Mesendoderm (in vitro differentiated cells): ENCODE results near the gene CCL15.

Experiments used
- DNase-seq: peaks from one replicate; pipeline ENCODE4 v3.0.0; 2013
- H2AK5ac ChIP-seq: 2 replicates; pipeline ENCODE4 v1.6.1; 2013; ENCODE audit warnings: low read length, inconsistent platforms
- H2BK120ac ChIP-seq: 2 replicates; pipeline ENCODE4 v1.6.1; 2013; ENCODE audit warnings: low read depth, mild to moderate bottlenecking, low read length, moderate library complexity, mixed read lengths
- H2BK15ac ChIP-seq: replicated peaks from 2 replicates; pipeline ENCODE4 v1.6.1; 2013; ENCODE audit warnings: low read depth, mild to moderate bottlenecking, moderate library complexity
- H2BK5ac ChIP-seq: 2 replicates; pipeline ENCODE4 v1.6.1; 2013; ENCODE audit warnings: low read length, inconsistent platforms
- H3K18ac ChIP-seq: 2 replicates; pipeline ENCODE4 v1.6.1; 2013; ENCODE audit warnings: mild to moderate bottlenecking, low read length, mixed read lengths
- H3K23ac ChIP-seq: one replicate; pipeline ENCODE4 v1.6.1; 2013; ENCODE audit warnings: low read length
- H3K27ac ChIP-seq: 2 replicates; pipeline ENCODE4 v1.5.1; 2013; ENCODE audit warnings: low read depth, mild to moderate bottlenecking, inconsistent platforms, low read length, moderate library complexity
- H3K27me3 ChIP-seq: 2 replicates; pipeline ENCODE4 v1.6.1; 2013; ENCODE audit warnings: low read length, control low read depth, mild to moderate bottlenecking, inconsistent platforms; ENCODE audit not compliant: insufficient read depth, poor library complexity
- H3K36me3 ChIP-seq: 2 replicates; pipeline ENCODE4 v1.6.1; 2013; ENCODE audit warnings: low read length, inconsistent platforms; ENCODE audit not compliant: control insufficient read depth, insufficient read depth
- H3K4ac ChIP-seq: one replicate; pipeline ENCODE4 v1.6.1; 2013; ENCODE audit warnings: low read depth, mild to moderate bottlenecking, low read length, moderate library complexity
- H3K4me1 ChIP-seq: 2 replicates; pipeline ENCODE4 v1.6.1; 2013; ENCODE audit warnings: low read depth, low read length, inconsistent platforms; ENCODE audit not compliant: control insufficient read depth
- H3K4me2 ChIP-seq: 2 replicates; pipeline ENCODE4 v1.6.1; 2013; ENCODE audit warnings: low read length
- H3K4me3 ChIP-seq: 2 replicates; pipeline ENCODE4 v1.5.1; 2013; ENCODE audit warnings: mild to moderate bottlenecking, low read length
- H3K56ac ChIP-seq: one replicate; pipeline ENCODE4 v1.6.1; 2013; ENCODE audit warnings: low read length
- H3K79me1 ChIP-seq: 2 replicates; pipeline ENCODE4 v1.6.1; 2013; ENCODE audit warnings: low read length, inconsistent platforms
- H3K79me2 ChIP-seq: 2 replicates; pipeline ENCODE4 v1.6.1; 2013; ENCODE audit warnings: mild to moderate bottlenecking, low read length; ENCODE audit not compliant: control insufficient read depth, insufficient read depth
- H3K9ac ChIP-seq: 2 replicates; pipeline ENCODE4 v1.6.1; 2013; ENCODE audit warnings: low read length, inconsistent platforms
- H4K5ac ChIP-seq: one replicate; pipeline ENCODE4 v1.6.1; 2013; ENCODE audit warnings: low read length
- H4K8ac ChIP-seq: one replicate; pipeline ENCODE4 v1.6.1; 2013; ENCODE audit warnings: low read depth, mild to moderate bottlenecking, control low read depth, low read length, moderate library complexity
- WGBS: extraction: QIAGEN DNeasy Blood & Tissue Kit; methylation state at CpG from one replicate; pipeline ENCODE4 v1.1.7; 2013; ENCODE audit warnings: low lambda C conversion rate, missing lambda C conversion rate; ENCODE audit not compliant: insufficient coverage; ENCODE audit errors: extremely low coverage; 5-methylcytosine and 5-hydroxymethylcytosine counted together

CCL15 gene

GRCh38 chr17:36014946-36015345 lies 13.6 kb upstream of the CCL15 start:
- Histone ChIP-seq H3K79me2 (no peaks in the 10 kb centered on the region), H2AK5ac (no peak overlapping the region), H3K27ac (no peak overlapping the region), H2BK15ac (no peak overlapping the region), H3K4ac (no peak overlapping the region), H3K4me3 (no peak overlapping the region), H3K27me3 (no peaks in the 10 kb centered on the region), H4K5ac (no peak overlapping the region), H4K8ac (no peak overlapping the region), H3K18ac (no peak overlapping the region), H3K23ac (no peak overlapping the region), H3K4me2 (no peak overlapping the region), H3K79me1 (no peaks in the 10 kb centered on the region), H3K36me3 (no peaks in the 10 kb centered on the region), H3K56ac (no peak overlapping the region), H3K9ac (no peak overlapping the region), H3K4me1 (no peaks in the 10 kb centered on the region), H2BK120ac (no peak overlapping the region), H2BK5ac (no peak overlapping the region)
- no CpG with 5 or more reads among the region's 5 CpGs for WGBS
- no peak for DNase-seq

- no peak overlapping the region for H4K5ac ChIP-seq
- no peaks in the 10 kb centered on the region for H3K4me1 ChIP-seq
These were observed 9.8 kb upstream of the CCL15 start for GRCh38 chr17:36011201-36011600.

GRCh38 chr17:36008998-36009665 lies 7.8 kb upstream of the CCL15 start:
- no CpG with 5 or more reads among the region's 14 CpGs for WGBS
- H3K4me1 ChIP-seq, result no peaks in the 10 kb centered on the region

More at GRCh38 chr17:36011201-36011600, 9.8 kb upstream of the CCL15 start:
- Histone ChIP-seq H2AK5ac (no peak overlapping the region), H3K9ac (no peak overlapping the region), H2BK15ac (no peak overlapping the region), H3K4me2 (no peak overlapping the region), H3K27me3 (no peaks in the 10 kb centered on the region), H3K79me2 (no peaks in the 10 kb centered on the region), H3K36me3 (no peaks in the 10 kb centered on the region), H3K23ac (no peak overlapping the region), H3K18ac (no peak overlapping the region), H4K8ac (no peak overlapping the region), H2BK120ac (no peak overlapping the region), H3K56ac (no peak overlapping the region), H3K27ac (no peak overlapping the region), H2BK5ac (no peak overlapping the region), H3K4ac (no peak overlapping the region), H3K79me1 (no peaks in the 10 kb centered on the region), H3K4me3 (no peak overlapping the region)
- DNase-seq, result no peak
- no CpG with 5 or more reads among the region's 2 CpGs for WGBS

GRCh38 chr17:36004594-36005108 lies 3.3 kb upstream of the CCL15 start:
- Histone ChIP-seq H3K27ac (no peak overlapping the region), H3K9ac (no peak overlapping the region), H4K5ac (no peak overlapping the region), H3K4me1 (no peaks in the 10 kb centered on the region), H3K4me3 (no peak overlapping the region), H2BK15ac (no peak overlapping the region), H3K79me1 (no peaks in the 10 kb centered on the region), H3K56ac (no peak overlapping the region), H3K18ac (no peak overlapping the region), H3K36me3 (no peaks in the 10 kb centered on the region), H2BK120ac (no peak overlapping the region), H2AK5ac (no peak overlapping the region), H2BK5ac (no peak overlapping the region), H3K4ac (no peak overlapping the region), H3K79me2 (no peaks in the 10 kb centered on the region), H4K8ac (no peak overlapping the region), H3K27me3 (no peaks in the 10 kb centered on the region), H3K4me2 (no peak overlapping the region), H3K23ac (no peak overlapping the region)
- DNase-seq, result no peak
- WGBS, result no CpG with 5 or more reads among the region's 4 CpGs

More at GRCh38 chr17:36008998-36009665, 7.8 kb upstream of the CCL15 start:
- no peak overlapping the region for H3K18ac ChIP-seq
- no peaks in the 10 kb centered on the region for H3K79me1 ChIP-seq
- no peaks in the 10 kb centered on the region for H3K27me3 ChIP-seq
- H3K4me3 ChIP-seq, result no peak overlapping the region
- H3K23ac ChIP-seq, result no peak overlapping the region
- H2BK120ac ChIP-seq, result no peak overlapping the region
- H2AK5ac ChIP-seq, result no peak overlapping the region
- no peaks in the 10 kb centered on the region for H3K36me3 ChIP-seq
- no peak overlapping the region for H4K8ac ChIP-seq
- H3K4ac ChIP-seq, result no peak overlapping the region
- H2BK15ac ChIP-seq, result no peak overlapping the region
- no peak overlapping the region for H4K5ac ChIP-seq
- no peak overlapping the region for H2BK5ac ChIP-seq
- H3K56ac ChIP-seq, result no peak overlapping the region
- no peak overlapping the region for H3K4me2 ChIP-seq
- no peak overlapping the region for H3K27ac ChIP-seq
- H3K9ac ChIP-seq, result no peak overlapping the region
- H3K79me2 ChIP-seq, result no peaks in the 10 kb centered on the region
- DNase-seq, result peak; percentile 9

- Histone ChIP-seq H3K79me1 (no peaks in the 10 kb centered on the region), H3K27me3 (no peaks in the 10 kb centered on the region), H3K56ac (no peak overlapping the region), H3K27ac (no peak overlapping the region), H2AK5ac (no peak overlapping the region), H3K79me2 (no peaks in the 10 kb centered on the region), H2BK120ac (no peak overlapping the region), H3K4me1 (no peaks in the 10 kb centered on the region), H4K5ac (no peak overlapping the region), H2BK15ac (no peak overlapping the region), H3K9ac (no peak overlapping the region), H2BK5ac (no peak overlapping the region), H3K23ac (no peak overlapping the region), H3K4ac (no peak overlapping the region), H4K8ac (no peak overlapping the region), H3K36me3 (no peaks in the 10 kb centered on the region), H3K4me2 (no peak overlapping the region), H3K4me3 (no peak overlapping the region), H3K18ac (no peak overlapping the region)
- no peak for DNase-seq
- no CpG with 5 or more reads among the region's 7 CpGs for WGBS
These were observed 1.3 kb upstream of the CCL15 start for GRCh38 chr17:36002631-36003030.
